SKM-1 (cell line): ENCODE measurements around the gene CTIF.

ENCODE experiments used
- DNase-seq: peaks from one replicate; lab custom pipeline; 2025; ENCODE audit not compliant: unreplicated experiment; lab: John Stamatoyannopoulos, UW

CTIF gene

DNA sequence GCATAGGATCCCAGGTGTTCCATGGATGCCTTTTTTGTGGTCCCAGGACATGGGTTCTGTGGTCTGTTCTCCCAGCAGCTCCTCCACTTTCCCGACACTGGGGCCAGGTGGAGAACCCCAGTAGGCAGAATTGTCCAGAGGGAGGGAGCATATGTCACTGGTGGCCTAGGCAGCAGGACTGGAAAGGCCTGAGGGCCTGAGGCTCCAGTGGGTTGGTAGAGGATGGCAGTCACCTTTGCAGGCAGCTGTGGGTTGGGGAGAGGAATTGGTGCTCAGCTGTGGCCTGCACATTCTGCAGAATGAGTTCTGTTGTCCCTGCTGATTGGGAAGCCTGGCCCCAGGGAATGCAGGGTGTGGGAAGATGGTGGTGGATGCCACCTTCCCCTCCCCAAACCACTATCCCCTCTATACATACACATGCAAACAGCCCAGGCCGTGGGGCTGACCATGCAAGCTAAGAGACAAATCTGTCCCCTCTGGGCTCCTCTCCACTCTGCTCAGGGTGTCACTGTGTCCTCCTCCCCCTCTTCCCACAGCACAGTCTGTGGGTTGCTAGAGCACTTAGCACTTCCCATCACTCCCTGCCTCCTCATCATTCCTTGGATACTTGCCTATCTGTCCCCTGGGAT lies 11.4 kb downstream of the CTIF start:
- DNase-seq, result no peak

DNA sequence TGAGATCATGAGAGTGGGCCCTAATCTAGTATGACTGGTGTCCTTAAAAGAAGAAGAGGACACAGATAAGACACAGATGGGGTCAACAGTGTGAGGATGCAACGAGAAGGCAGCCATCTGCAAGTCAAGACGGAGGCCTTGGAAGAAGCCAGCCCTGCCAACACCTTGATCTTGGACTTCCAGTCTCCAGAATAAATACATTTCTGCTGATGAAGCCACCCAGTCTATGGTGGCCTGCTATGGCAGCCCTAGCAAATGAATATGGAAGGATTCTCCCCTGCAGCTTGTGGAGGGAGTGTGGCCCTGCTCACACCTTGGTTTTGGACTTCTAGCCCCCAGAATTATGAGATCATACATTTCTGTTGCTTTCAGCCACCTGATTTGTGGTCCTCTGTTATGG lies 12.3 kb downstream of the CTIF start:
- DNase-seq, result no peak

DNA sequence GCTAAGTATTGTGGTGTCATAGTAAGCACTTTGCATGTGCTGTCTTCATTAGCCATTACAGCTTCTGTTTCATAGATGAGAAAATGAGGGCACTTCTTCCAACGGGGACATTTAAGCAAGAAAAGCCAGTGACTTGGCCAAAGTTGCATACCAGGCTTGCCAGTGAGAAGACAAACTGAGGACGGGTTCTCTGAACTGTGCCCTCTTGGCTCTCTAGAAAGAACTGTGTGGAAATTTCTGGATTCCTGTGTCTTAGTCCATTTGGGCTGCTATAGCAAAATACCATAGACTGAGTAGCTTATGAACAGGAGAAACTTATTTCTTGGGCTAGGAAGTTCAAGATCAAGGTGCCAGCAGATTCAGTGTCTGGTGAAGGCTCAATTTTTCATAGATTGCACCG lies 13.3 kb downstream of the CTIF start:
- no peak for DNase-seq

DNA sequence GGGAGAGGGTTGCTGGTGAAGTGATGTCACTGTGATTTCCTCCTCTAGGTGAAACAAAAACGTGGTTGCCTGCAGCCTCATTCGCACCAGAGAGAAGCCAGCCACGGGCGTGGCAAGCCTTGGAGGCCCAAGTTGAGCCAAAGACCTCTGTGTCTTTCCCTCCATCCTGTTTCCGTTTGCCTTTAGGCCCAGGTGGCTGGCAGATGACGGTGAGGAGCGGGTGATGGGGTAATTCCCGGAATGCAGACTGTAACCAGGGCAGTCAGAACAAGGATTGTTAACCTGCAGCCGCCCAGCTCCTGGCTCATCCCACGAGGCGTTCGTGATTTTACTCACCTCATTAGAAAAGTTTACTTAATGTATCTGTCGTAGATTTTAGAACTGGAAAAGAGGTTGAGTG lies 14.4 kb downstream of the CTIF start:
- DNase-seq, result no peak

DNA sequence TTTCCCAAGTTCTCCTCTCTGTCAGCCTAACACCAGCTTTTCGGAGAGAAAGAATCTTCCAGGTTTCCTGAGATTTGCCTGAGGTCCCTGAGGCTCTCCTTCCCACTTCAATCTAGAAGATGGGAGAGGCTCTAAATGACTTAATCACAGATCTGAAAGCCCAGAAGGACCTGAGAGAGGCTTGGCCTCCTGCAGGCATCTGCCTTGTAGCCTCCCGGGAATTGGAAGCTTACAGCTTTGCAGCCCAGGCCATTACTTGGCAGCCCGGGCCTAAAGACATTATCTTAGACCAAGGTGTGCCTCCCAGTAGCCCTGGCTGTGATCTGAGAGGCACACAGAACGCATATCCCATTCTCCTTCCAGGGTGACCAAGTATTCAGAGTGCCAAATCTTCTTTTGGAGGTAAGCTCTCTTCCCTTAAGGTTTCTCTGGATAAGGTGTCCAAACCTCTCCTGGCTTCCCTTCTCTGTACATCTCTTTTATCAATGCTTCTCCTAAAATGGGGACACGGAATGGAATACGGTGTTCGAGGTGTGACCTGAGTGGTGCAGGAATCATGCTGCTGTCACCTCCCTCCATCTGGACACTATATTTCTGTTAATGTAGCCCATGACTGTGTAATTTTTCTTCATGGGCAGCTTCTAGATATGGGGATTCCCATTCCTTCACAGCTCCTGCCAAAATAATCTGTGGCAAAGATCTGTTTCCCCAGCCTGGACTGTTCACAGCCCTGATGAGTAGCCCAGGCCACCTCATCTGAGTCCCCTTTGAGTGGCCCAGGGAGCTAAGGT lies 16.0 kb downstream of the CTIF start:
- DNase-seq, result no peak

GRCh38 chr18:48555465-48555995 lies 16.7 kb downstream of the CTIF start:
- DNase-seq, result no peak

DNA sequence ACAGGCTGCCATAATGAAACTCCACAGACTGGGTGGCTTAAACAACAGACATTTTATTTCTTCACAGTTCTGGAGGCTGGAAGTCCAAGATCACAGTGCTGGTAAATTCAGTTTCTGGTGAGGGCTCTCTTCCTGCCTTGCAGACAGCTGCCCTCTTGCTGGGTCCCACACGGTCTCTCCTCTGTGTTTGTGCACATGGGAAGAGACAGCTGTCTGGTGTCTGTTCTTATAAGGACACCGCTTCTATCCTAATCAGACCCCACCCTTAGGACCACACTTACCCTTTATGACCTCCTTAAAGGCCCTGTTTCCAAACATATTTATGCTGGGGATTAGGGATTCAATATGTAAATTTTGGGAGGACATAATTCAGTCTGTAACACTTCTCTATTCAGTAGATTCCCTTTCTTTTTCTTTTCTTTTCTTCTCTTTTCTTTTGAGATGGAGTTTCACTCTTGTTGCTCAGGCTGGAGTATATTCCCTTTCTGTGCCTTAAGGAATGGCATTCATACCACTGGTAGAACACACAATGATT lies 18.9 kb downstream of the CTIF start:
- DNase-seq, result no peak

DNA sequence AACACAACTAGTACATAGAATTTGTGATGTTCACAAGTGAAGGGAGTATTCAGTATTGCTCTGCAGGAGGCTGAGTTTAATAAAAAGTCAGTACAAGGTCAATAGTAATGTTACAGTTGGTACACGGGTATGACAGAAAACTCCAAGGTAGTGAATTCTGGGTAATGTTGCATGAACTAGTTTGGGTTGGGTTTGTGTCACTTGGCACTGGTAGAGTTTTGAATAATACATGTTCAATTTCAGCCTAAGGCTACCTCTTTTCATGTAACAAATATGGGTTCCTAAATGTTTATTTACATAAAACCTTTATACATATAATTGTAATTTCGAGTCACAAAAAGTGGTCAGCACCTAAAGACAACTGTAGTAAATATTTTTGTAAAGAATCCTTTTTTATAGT lies 19.4 kb downstream of the CTIF start:
- no peak for DNase-seq

- no peak for DNase-seq
Measured at GRCh38 chr18:48560491-48560890, 21.7 kb downstream of the CTIF start.

GRCh38 chr18:48562075-48562474 lies 23.2 kb downstream of the CTIF start:
- DNase-seq, result no peak

- no peak for DNase-seq
Measured at GRCh38 chr18:48563027-48563426, 24.2 kb downstream of the CTIF start.

DNA sequence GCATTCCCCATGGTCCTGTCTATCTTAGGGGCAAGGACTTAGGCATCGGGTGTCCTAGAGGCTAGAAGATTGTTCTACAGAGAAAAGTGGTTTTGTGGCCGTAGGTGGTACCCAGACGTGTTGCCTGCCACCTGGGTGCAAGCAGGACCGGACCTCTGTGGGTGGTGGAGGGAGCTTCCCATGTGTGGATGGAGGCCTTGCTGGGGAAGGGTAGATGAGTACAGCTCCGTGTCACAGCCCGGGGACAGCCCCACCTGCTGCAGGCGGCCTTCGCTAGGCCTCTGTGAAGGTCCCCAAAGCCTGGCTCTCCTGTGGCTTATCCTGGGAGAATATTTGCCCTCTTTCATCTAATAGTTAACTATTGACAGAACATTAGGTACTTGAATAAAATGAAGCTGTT lies 25.3 kb downstream of the CTIF start:
- no peak for DNase-seq

DNA sequence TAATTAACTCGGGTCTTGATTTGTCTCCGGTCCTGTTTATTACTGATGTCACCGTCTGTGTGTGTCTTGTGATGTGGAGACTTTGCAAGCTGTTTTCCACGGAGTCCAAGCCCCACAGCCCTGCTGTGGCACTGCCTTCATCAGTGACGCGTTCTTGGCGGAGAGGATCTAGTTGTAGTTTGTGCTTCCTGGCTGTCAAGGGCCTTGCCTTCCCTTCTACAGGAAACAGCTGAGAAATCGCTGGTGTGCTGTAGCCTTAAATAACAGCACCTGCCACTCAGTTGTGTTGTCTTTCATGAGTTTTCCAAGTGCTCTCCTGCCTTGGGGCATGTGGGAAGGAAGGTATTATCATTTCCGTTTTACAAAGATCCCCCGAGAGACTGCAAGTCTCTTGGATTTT lies 26.3 kb downstream of the CTIF start:
- no peak for DNase-seq

GRCh38 chr18:48566589-48566988 lies 27.8 kb downstream of the CTIF start:
- no peak for DNase-seq

- no peak for DNase-seq
Measured at GRCh38 chr18:48567388-48567787, 28.6 kb downstream of the CTIF start.

GRCh38 chr18:48569139-48569914 lies 30.5 kb downstream of the CTIF start:
- no peak for DNase-seq

- no peak for DNase-seq
Measured at GRCh38 chr18:48569915-48570264, 31.1 kb downstream of the CTIF start.

GRCh38 chr18:48570313-48570712 lies 31.5 kb downstream of the CTIF start:
- DNase-seq, result no peak

DNA sequence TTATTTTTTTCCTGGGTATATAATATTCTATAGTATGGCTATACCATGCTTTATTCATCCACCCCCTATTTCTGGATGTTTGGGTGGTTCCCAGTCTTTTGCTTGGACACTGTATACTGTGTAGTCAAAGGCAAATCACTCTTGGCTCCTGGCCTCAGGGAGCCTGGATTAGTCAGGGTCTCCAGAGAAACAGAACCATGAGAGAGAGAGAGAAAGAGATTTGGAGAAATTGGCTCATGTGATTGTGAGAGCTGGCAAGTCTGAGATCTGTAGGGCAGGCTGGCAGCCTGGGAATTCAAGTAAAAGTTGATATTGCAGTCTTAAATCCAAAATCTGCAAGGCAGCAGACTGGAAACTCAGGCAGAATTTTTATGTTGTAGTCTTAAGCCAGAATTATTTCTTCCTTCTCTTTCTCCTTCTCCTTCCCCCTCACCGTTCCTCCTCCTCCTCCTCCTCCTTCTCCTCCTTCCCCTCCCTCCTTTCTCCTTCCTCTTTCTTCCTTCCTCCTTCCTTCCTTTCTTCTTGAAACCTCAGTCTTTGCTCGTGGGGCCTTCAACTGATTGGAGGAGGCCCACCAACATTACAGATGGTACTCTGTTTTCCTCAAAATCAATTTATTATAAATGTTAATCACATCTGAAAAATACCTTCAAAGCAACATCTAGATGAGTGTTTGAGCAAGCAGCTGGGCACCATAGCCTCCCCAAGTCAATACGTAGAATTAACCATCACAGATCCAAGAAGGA lies 33.0 kb downstream of the CTIF start:
- DNase-seq, result no peak

GRCh38 chr18:48572402-48573126 lies 33.7 kb downstream of the CTIF start:
- DNase-seq, result no peak
